ENCODE measurements around the gene BORCS5.

Gene BORCS5

GRCh38 chr12:12327802-12328201 lies 29.1 kb upstream of the BORCS5 start:
- peak overlapping the region; percentile 19; the same call in 1 of the 2 replicates for H3K27ac ChIP-seq

GRCh38 chr12:12331244-12331771 lies 25.6 kb upstream of the BORCS5 start:
- H3K27ac ChIP-seq = peak overlapping the region; percentile 57
- TF ChIP-seq, protein P1, sequence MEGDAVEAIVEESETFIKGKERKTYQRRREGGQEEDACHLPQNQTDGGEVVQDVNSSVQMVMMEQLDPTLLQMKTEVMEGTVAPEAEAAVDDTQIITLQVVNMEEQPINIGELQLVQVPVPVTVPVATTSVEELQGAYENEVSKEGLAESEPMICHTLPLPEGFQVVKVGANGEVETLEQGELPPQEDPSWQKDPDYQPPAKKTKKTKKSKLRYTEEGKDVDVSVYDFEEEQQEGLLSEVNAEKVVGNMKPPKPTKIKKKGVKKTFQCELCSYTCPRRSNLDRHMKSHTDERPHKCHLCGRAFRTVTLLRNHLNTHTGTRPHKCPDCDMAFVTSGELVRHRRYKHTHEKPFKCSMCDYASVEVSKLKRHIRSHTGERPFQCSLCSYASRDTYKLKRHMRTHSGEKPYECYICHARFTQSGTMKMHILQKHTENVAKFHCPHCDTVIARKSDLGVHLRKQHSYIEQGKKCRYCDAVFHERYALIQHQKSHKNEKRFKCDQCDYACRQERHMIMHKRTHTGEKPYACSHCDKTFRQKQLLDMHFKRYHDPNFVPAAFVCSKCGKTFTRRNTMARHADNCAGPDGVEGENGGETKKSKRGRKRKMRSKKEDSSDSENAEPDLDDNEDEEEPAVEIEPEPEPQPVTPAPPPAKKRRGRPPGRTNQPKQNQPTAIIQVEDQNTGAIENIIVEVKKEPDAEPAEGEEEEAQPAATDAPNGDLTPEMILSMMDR (conservative IDR thresholded peaks at IDR 0.05) = no peak

More at GRCh38 chr12:12327802-12328201, 29.1 kb upstream of the BORCS5 start:
- TF ChIP-seq, protein P1 (conservative IDR thresholded peaks at IDR 0.05) = peak; percentile 87

DNA sequence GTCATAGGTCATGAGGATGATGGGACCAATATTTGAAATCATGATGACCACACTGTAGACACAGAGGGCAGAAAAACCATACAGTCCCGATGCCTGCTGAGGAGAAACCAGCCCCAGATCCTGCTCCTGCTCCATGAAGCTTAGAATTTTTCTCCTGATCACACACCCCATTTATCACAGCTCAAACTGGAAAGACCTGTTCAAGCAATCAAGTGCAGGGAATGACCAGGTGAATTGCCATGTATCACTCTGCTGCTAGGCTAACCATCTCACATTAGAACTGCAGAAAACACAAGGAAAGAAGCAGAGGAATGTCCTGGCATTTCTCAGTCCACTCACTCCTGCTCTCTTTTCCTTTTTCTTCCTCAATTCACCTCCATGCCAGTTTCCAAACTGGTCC lies 25.0 kb upstream of the BORCS5 start:
- TF ChIP-seq, protein P1 (conservative IDR thresholded peaks at IDR 0.05) = no peak
- H3K27ac ChIP-seq = peak overlapping the region; percentile 57

GRCh38 chr12:12333407-12334366 lies 23.2 kb upstream of the BORCS5 start:
- TF ChIP-seq, protein P1 (conservative IDR thresholded peaks at IDR 0.05) = no peak
- H3K27ac ChIP-seq = peak overlapping the region; percentile 57

GRCh38 chr12:12334367-12335040 lies 22.4 kb upstream of the BORCS5 start:
- TF ChIP-seq, protein P1 (conservative IDR thresholded peaks at IDR 0.05) = peak; percentile 96
- H3K27ac ChIP-seq = peak overlapping the region; percentile 57

DNA sequence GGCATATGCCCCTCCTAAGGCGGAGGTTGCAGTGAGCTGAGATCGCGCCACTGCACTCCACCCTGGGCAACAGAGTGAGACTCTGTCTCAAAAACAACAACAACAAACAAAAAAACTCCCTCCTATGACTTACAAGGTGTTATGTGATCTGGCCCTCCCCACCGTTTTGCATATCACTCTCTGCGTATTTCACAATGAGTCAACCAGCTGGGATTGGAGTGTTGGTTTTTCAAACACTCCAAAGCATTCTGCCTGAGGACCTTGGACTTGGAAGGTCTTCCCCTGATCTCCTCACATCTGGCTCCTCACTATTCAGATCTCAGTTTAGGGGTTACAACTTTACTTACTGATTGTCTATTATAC lies 20.8 kb upstream of the BORCS5 start:
- TF ChIP-seq, protein P1 (conservative IDR thresholded peaks at IDR 0.05) = no peak
- no peak overlapping the region for H3K27ac ChIP-seq

GRCh38 chr12:12336511-12336910 lies 20.4 kb upstream of the BORCS5 start:
- TF ChIP-seq, protein P1 (conservative IDR thresholded peaks at IDR 0.05) = no peak
- no peak overlapping the region for H3K27ac ChIP-seq

Measured in VCaP (cell line).